Measurements from ENCODE around the gene TACC3. TPM values are rescaled to one million over a fixed set of nuclear protein-coding genes. Genes with fewer than 3 reads are reported as not detected.

The TACC3 gene
- polyA plus RNA-seq, 4 donors: 36.8 to 55.0 (median 46.6) TPM

- DNase-seq (ENCODE audit: low read depth in 4 of 4, low spot score in 2 of 4): no peak
Observed at GRCh38 chr4:1769692-1770091, 48.4 kb downstream of the TACC3 start.

- no peak for DNase-seq (ENCODE audit: low read depth in 4 of 4, low spot score in 2 of 4)
Observed at GRCh38 chr4:1770245-1770644, 48.9 kb downstream of the TACC3 start.

- DNase-seq (ENCODE audit: low read depth in 4 of 4, low spot score in 2 of 4): no peak
Observed at GRCh38 chr4:1770791-1771231, 49.5 kb downstream of the TACC3 start.

GRCh38 chr4:1771555-1772305 lies 50.4 kb downstream of the TACC3 start:
- no peak for DNase-seq (ENCODE audit: low read depth in 4 of 4, low spot score in 2 of 4)

- DNase-seq (ENCODE audit: low read depth in 4 of 4, low spot score in 2 of 4): no peak
Observed at GRCh38 chr4:1772853-1773538, 51.7 kb downstream of the TACC3 start.

- DNase-seq (ENCODE audit: low read depth in 4 of 4, low spot score in 2 of 4): no peak
Observed at GRCh38 chr4:1773754-1774153, 52.4 kb downstream of the TACC3 start.

- DNase-seq (ENCODE audit: low read depth in 4 of 4, low spot score in 2 of 4): no peak
Observed at GRCh38 chr4:1775731-1776500, 54.6 kb downstream of the TACC3 start.

- no peak for DNase-seq (ENCODE audit: low read depth in 4 of 4, low spot score in 2 of 4)
Observed at GRCh38 chr4:1776521-1777161, 55.3 kb downstream of the TACC3 start.

GRCh38 chr4:1777822-1778641 lies 56.7 kb downstream of the TACC3 start:
- DNase-seq (ENCODE audit: low read depth in 4 of 4, low spot score in 2 of 4): no peak

GRCh38 chr4:1778642-1779392 lies 57.5 kb downstream of the TACC3 start:
- DNase-seq (ENCODE audit: low read depth in 4 of 4, low spot score in 2 of 4): no peak

GRCh38 chr4:1779588-1780382 lies 58.5 kb downstream of the TACC3 start:
- DNase-seq (ENCODE audit: low read depth in 4 of 4, low spot score in 2 of 4): no peak

GRCh38 chr4:1780435-1780834 lies 59.1 kb downstream of the TACC3 start:
- no peak for DNase-seq (ENCODE audit: low read depth in 4 of 4, low spot score in 2 of 4)

- no peak for DNase-seq (ENCODE audit: low read depth in 4 of 4, low spot score in 2 of 4)
Observed at GRCh38 chr4:1783015-1783414, 61.7 kb downstream of the TACC3 start.

GRCh38 chr4:1783970-1784369 lies 62.6 kb downstream of the TACC3 start:
- DNase-seq (ENCODE audit: low read depth in 4 of 4, low spot score in 2 of 4): no peak

- DNase-seq (ENCODE audit: low read depth in 4 of 4, low spot score in 2 of 4): no peak
Observed at GRCh38 chr4:1784395-1784788, 63.1 kb downstream of the TACC3 start.

GRCh38 chr4:1784789-1785591 lies 63.7 kb downstream of the TACC3 start:
- DNase-seq (ENCODE audit: low read depth in 4 of 4, low spot score in 2 of 4): no peak

GRCh38 chr4:1785592-1785991 lies 64.3 kb downstream of the TACC3 start:
- DNase-seq (ENCODE audit: low read depth in 4 of 4, low spot score in 2 of 4): no peak
